Limb (tissue), 2 donors: ENCODE data around the gene CEP290.
"Not testable (repeated sequence)": the region's sequence is repeated elsewhere in the genome, so short reads cannot be mapped to it uniquely, and the experiment has no call there.

Experiments used
- DNase-seq, 2 donors: peaks; one replicate each; pipeline ENCODE4 v3.0.0-alpha.2; 2016; ENCODE audit errors: extremely low spot score in 2 of 2

CEP290 gene

GRCh38 chr12:88144546-88145468, 2.9 kb upstream of the CEP290 start:
- DNase-seq = no peak

DNA sequence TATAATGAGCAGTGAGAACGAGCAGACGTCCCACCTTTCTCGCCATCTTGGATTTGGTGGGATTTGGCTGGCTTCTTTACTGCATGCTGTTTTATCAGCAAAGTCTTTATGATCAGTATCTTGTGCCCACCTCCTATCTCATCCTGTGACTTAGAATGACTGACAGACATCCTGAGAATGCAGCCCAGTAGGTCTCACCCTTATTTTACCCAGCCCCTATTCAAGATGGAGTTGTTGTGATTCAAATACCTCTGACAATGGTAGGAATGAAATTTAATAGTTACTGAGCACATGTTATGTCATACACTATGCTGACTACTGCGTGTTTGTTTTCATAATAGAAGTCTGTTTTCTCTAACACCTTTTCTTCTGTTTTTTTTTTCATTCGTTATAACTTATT, 2.1 kb upstream of the CEP290 start:
- DNase-seq = no peak

DNA sequence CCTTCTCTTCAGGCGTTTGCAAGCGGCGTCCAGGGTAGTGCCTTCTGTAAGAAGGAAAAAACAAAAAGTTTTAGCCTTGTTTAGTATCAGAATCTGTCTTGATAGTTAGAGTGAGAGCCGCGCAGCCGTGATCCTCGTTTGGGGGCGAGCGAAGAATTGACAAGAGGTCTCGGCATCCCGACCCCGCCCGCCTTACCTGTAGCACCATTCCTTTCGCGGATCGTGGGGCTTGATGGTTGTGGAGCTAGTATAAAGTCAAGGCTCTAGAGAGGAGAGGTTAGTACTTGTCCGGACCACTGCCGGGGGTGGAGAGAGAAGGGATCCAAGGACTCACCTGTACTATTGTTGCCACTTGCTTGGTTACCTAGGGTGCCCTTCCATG, 713 bp upstream of the CEP290 start:
- DNase-seq = no peak

GRCh38 chr12:88141425-88141773, 489 bp downstream of the CEP290 start:
- no peak for DNase-seq

DNA sequence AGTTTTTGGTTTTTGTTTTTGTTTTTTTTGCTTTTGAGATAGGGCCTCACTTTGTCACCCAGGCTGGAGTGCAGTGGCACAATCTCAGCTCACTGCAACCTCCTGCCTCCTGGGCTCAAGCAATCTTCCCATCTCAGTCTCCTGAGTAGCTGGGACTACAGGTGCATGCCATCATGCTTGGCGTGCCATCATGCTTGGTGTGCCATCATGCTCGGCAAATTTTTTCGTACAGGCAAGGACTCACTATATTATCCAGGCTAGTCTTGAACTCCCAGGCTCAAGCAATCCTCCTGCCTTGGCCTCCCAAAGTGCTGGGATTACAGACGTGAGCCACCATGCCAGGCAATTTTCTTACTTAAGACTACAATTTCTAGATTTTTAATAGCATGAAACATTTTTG, 2.2 kb downstream of the CEP290 start:
- not testable (repeated sequence) for DNase-seq

- DNase-seq = not testable (repeated sequence)
Measured at GRCh38 chr12:88133181-88133580, 8.7 kb downstream of the CEP290 start.

- DNase-seq = no peak
Measured at GRCh38 chr12:88132392-88132791, 9.5 kb downstream of the CEP290 start.

DNA sequence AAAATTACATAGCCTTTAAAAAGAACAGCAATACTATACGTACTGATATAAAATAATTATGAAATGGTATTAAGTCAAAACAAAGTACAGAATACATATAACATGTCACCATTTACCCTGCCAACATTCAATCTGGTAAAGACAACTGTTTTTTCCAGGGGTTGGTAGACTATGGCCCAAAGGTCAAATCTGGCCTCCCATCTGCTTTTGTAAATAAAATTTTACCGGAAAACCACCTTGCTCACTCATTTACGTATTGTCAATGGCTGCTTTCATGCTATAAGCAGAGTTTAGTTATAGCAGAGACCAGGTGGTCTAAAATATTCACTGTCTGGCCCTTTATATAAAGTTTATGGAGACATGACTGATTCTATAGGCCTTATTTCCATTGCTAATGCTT, 14.0 kb downstream of the CEP290 start:
- DNase-seq = no peak

DNA sequence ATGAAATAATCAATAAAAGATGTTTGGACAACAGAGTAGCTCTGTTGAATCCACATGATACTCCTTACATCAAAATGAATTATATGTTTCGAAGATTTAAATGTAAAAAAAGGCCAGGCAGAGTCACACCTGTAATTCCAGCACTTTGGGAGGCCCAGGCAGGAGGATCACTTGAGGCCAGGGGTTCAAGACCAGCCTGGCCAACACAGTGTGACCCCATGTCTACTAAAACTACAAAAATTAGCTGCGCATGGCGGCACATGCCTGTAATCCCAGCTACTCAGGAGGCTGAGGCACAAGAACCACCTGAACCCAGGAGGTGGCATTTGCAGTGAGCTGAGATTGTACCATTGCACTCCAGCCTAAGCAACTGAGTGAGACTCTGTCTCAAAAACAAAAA, 14.8 kb downstream of the CEP290 start:
- no peak for DNase-seq

GRCh38 chr12:88122666-88123065, 19.2 kb downstream of the CEP290 start:
- DNase-seq = no peak

- DNase-seq = no peak
Measured at GRCh38 chr12:88113871-88114270, 28.0 kb downstream of the CEP290 start.

GRCh38 chr12:88111074-88111652, 30.7 kb downstream of the CEP290 start:
- DNase-seq = peak in 1 of 2 donors; percentile 62

GRCh38 chr12:88108021-88108420, 33.9 kb downstream of the CEP290 start:
- DNase-seq = no peak

- no peak for DNase-seq
Measured at GRCh38 chr12:88093573-88093972, 48.3 kb downstream of the CEP290 start.

DNA sequence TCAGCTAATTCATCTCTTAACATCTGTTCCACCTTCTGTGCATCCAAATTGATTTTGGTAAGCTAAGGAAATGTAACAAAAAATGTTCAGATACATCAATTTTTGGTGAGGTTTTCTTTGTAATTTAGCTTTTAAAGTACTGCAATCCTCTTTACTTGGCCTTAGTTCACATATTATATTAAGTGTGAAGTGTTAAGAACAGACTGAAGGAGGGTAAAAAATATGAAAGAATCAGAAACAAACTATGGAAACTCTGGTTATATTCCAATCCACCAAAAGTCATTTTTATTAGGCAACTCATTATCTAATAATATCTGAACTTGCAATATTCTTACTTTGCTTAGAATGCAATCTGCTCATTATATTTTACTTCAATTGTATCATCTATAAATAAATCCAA, 49.1 kb downstream of the CEP290 start:
- DNase-seq = no peak

GRCh38 chr12:88084210-88084609, 57.7 kb downstream of the CEP290 start:
- DNase-seq = no peak

- no peak for DNase-seq
Measured at GRCh38 chr12:88083634-88084033, 58.3 kb downstream of the CEP290 start.

GRCh38 chr12:88081247-88081646, 60.6 kb downstream of the CEP290 start:
- DNase-seq = no peak

DNA sequence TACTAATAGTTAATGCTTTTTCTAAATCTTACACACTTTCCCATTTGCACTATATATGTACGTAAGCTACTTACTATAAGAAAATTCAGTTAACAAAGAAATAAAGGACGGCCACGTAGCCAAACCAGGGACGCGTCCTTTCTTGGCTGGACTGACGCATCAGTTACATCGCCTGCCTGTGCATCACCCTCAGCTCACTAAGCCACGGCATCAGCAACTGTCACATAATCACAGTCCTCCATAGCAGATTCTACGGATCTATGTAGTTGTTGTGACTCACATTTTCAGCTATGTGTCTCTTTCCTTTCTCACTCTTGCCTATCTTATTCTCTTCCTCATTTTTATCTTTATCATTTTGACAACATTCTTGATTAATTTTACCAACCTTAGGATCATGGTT, 74.6 kb downstream of the CEP290 start:
- DNase-seq = no peak

DNA sequence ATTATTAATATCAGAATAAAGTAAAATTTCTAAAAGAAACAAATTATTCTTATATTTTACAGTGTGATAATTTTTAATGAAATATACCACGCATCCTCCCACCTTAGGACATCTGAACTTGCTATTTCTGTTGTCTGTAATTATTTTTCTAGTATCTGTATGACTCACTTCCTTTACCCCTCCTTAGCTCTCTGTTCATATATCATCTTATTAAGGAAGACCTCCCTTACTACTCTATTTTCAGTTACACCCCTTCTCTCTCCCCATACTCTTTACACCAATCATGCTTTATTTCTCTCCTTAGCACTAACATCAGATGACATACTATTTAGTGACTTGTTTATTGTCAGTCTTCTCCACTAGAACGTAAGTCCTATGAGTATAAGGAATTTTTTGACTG, 78.5 kb downstream of the CEP290 start:
- DNase-seq = no peak

- no peak for DNase-seq
Measured at GRCh38 chr12:88062474-88062873, 79.4 kb downstream of the CEP290 start.

- no peak for DNase-seq
Measured at GRCh38 chr12:88058719-88059077, 83.2 kb downstream of the CEP290 start.

- DNase-seq = no peak
Measured at GRCh38 chr12:88057994-88058718, 83.7 kb downstream of the CEP290 start.
